ENCODE results near the gene TUG1.

- no peak for TF ChIP-seq EZH2 (IDR thresholded peaks at IDR 0.05; ENCODE audit: borderline replicate concordance, low read depth, low read length, severe bottlenecking)
- no peak for TF ChIP-seq CTCF (IDR thresholded peaks at IDR 0.05; ENCODE audit: borderline replicate concordance, extremely low read depth, low read length, poor library complexity, severe bottlenecking)
These were observed 28.2 kb upstream of the TUG1 start for GRCh38 chr22:30940685-30941362.
